Measurements from ENCODE around the gene FIGNL1.

DNA sequence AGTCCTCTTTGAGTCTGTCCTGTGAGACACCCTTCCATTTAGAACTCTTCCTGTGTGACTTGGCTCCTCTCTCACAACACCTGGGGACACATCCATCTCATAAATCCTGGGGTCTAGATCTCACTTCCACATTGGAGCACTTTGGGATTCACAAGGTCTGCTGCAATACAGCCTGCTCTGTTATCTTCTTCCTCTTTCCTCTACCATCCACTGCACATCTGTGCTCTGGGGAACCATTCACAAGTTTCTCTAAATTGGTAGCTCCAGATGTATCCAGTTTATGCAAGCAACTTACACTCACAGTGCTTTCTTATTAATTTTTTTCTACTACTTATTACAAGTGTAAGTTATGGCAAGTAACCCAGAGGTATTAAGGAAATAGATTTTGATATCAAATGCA is 5.5 kb upstream of the FIGNL1 start:
- TF ChIP-seq, protein P1, sequence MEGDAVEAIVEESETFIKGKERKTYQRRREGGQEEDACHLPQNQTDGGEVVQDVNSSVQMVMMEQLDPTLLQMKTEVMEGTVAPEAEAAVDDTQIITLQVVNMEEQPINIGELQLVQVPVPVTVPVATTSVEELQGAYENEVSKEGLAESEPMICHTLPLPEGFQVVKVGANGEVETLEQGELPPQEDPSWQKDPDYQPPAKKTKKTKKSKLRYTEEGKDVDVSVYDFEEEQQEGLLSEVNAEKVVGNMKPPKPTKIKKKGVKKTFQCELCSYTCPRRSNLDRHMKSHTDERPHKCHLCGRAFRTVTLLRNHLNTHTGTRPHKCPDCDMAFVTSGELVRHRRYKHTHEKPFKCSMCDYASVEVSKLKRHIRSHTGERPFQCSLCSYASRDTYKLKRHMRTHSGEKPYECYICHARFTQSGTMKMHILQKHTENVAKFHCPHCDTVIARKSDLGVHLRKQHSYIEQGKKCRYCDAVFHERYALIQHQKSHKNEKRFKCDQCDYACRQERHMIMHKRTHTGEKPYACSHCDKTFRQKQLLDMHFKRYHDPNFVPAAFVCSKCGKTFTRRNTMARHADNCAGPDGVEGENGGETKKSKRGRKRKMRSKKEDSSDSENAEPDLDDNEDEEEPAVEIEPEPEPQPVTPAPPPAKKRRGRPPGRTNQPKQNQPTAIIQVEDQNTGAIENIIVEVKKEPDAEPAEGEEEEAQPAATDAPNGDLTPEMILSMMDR (IDR thresholded peaks at IDR 0.05) = no peak
- TF ChIP-seq, protein P2, sequence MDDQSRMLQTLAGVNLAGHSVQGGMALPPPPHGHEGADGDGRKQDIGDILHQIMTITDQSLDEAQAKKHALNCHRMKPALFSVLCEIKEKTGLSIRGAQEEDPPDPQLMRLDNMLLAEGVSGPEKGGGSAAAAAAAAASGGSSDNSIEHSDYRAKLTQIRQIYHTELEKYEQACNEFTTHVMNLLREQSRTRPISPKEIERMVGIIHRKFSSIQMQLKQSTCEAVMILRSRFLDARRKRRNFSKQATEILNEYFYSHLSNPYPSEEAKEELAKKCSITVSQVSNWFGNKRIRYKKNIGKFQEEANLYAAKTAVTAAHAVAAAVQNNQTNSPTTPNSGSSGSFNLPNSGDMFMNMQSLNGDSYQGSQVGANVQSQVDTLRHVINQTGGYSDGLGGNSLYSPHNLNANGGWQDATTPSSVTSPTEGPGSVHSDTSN (IDR thresholded peaks at IDR 0.05) = no peak
- TF ChIP-seq POLR2A (IDR thresholded peaks at IDR 0.05; ENCODE audit: low read length) = no peak
- no peak for TF ChIP-seq BHLHE40 (IDR thresholded peaks at IDR 0.05; ENCODE audit: low read depth, low read length)
- TF ChIP-seq CHD2 (IDR thresholded peaks at IDR 0.05; ENCODE audit: low read length, partially characterized antibody) = no peak
- no peak for TF ChIP-seq EP300 (IDR thresholded peaks at IDR 0.05)
- TF ChIP-seq MAZ (IDR thresholded peaks at IDR 0.05; ENCODE audit: borderline replicate concordance, low read depth, low read length) = no peak
- no peak for TF ChIP-seq KDM1A (IDR thresholded peaks at IDR 0.05; ENCODE audit: low read depth)
- TF ChIP-seq, protein P3, sequence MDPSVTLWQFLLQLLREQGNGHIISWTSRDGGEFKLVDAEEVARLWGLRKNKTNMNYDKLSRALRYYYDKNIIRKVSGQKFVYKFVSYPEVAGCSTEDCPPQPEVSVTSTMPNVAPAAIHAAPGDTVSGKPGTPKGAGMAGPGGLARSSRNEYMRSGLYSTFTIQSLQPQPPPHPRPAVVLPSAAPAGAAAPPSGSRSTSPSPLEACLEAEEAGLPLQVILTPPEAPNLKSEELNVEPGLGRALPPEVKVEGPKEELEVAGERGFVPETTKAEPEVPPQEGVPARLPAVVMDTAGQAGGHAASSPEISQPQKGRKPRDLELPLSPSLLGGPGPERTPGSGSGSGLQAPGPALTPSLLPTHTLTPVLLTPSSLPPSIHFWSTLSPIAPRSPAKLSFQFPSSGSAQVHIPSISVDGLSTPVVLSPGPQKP (IDR thresholded peaks at IDR 0.05; ENCODE audit: low read depth, low read length) = no peak
- no peak for TF ChIP-seq RAD21 (conservative IDR thresholded peaks at IDR 0.05 in 1 of 2, IDR thresholded peaks at IDR 0.05 in 1 of 2)
- no peak for TF ChIP-seq SMC3 (IDR thresholded peaks at IDR 0.05)
